A204.1 (cell line): ENCODE measurements around the gene TSHZ2.

Source experiments
- FAIRE-seq: peaks from 2 replicates; lab custom pipeline; 2012; peaks lifted over from hg19 to GRCh38; lab: Jason Lieb, UNC

Gene TSHZ2

GRCh38 chr20:53170196-53170595 lies 198.0 kb downstream of the TSHZ2 start:
- FAIRE-seq: no peak

DNA sequence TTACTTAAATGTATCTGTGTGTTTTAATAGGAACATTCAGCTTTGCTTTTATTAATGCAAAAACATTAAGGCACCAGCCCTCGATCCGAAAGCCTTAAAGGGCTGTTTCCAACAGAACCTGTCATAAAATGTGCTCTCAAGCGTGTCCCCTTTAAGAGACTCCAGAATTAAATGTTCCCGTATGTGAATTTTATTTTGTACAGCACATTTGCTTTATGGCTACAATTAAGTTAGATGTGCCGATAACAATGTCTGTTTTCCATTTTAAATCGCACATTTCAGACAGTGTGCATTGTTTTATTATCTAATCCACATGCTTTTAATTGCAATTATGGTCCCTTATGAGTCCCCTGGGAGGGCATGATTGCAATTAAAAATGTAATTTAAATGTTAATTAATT lies 198.9 kb downstream of the TSHZ2 start:
- FAIRE-seq: no peak

GRCh38 chr20:53174454-53174853 lies 202.3 kb downstream of the TSHZ2 start:
- FAIRE-seq: no peak

DNA sequence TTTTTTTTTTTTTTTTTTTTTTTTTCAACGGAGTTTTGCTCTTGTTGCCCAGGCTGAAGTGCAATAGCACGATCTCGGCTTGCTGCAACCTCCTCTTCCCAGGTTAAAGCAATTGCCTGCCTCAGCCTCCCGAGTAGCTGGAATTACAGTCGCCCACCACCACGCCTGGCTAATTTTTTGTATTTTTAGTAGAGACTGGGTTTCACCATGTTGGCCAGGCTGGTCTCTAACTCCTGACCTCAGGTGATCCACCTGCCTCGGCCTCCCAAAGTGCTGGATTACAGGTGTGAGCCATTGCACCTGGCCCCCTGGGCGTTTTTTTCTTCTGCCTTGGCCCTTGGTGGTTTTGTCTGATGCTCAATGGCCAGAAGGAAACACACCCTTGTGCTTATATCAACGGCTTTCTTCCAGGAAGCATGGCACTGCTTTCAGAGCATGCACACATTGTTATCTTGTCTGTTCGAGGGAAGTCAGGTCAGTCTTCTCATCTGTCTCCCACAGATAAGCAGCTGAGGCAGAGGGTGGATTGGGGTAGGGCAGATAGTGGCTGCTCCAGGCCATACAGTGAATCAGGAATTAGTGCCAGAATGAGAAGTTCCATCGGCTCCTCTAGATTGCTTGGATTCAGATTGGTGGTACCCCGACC lies 203.1 kb downstream of the TSHZ2 start:
- no peak for FAIRE-seq

DNA sequence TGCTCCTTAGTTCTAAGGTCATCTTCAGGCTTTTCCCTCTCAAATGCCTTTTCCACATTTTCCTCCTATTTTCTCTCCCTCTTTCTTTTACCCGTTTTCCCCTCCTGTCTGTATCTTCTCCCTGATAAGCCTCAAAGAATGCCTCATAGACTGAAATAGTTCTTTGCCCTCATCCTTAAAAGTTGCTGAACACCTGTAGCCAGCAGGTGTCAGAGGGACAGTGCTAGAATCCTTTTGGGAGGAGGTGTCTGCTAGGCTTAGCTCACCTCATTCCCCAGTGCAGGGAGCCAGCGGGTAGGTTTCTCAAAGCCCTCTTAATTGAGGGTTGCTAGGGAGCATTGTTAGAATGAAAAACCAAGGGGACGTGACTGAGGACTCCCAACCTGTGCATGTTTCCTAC lies 204.0 kb downstream of the TSHZ2 start:
- FAIRE-seq: no peak

DNA sequence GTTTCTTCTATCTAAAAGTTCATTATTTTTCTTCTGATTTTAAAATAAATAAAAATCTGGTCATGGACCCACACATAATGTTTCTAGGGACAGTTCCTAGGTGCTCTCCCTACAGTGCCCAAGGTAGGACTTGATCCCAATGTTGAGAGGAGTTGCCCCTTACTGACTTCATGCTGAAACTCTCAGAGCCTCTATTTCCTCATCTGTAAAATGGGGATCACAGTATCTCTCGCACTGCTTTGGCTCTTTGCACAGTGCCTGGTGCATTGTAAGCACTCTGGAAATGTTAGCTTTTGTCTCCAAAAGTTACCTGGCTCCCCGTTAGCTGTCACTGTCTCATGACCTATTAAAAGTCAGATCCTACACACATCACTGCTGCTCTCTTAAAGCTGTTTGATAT lies 205.5 kb downstream of the TSHZ2 start:
- FAIRE-seq: no peak

DNA sequence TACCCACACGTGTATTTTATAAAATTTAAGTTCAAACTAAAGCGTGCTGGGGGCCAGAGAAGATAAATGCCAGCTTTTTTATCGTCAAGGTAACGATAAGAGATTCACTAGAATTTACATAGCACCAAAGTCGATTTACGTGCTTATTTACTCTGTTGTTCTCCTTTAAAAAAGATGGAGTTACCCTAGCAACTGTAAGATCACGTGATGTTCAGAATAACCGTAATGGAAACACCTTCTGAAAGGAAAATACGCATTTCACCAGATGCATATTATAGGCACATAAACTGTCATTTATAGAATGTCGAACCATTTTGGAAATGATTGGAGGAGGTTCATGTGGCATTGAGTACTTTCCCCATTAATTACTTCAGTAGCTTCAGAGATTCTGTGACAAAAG lies 207.6 kb downstream of the TSHZ2 start:
- FAIRE-seq: no peak

GRCh38 chr20:53180928-53181362 lies 208.8 kb downstream of the TSHZ2 start:
- no peak for FAIRE-seq

DNA sequence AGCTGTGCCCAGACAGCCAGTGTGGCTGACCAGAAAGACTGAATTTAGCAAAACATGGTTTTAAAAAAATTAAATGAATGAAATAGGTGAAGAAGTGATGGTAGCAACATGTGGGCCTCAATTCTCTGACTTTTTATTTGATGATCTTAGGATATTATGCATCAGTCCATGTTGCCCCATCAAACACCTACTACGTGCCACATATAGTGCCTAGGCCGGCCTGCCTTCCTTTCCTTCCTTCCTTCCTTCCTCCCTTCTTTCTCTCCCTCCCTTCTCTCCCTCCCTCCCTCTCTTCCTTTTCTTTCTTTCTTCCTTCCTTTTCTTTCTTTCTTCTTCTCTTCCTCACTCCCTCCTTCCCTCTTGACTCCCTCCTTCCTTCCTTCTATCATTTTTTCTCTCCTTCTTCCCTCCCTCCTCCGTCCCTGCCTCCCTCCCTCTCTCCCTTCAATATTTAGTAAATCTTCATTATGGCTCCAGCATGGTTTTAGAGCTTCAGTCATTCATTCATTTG lies 209.8 kb downstream of the TSHZ2 start:
- no peak for FAIRE-seq

GRCh38 chr20:53183181-53183580 lies 211.0 kb downstream of the TSHZ2 start:
- FAIRE-seq: no peak

DNA sequence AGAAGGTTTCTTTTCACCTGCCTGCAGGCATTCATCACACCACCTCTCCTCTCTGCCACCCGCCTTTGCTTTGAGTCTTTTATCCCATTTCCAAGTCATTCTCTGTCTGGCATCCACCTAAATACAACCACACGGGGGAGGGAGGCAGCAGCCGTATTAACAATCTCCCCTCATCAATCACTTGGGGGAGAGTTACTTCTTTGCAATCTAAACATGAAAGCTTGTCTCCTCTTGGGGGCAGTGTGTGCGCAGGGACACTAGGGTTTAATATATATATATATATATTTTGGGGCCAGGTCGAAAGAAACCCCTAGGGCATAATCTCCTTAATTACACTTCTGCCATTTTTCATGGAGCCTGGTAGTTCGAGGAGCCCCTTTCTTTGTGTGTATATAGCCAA lies 214.5 kb downstream of the TSHZ2 start:
- no peak for FAIRE-seq

DNA sequence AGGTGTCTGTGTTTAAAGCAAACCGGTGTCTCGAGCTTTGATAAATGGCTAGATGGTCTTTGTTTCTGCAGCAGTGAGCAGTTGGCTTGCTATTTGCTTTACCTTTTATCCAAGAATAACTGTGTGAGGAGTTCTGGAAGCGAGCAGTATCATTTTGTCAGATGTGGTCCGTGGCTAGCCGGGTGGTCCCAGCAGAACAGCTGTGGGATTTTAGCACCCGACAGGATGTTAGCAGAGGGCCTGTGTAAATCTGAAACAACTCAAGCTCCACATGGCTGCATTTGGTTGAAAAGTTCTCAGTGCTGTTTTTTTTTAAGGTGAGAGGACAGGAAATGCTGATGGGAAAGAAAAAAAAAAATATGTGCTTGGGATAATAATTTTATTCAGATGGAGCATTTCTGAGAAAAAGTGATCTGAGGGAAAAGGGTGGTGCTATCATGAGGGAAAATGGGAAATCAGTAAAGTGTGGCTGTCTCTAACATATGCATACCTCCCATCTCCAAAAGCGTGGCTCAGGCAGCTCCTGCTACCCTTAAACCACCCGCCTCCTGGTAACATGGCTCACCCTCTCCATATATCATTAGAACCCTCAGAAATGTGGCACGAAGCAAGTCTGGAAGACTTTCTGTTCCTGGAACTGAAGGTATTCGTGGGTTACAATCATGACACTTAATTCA lies 215.4 kb downstream of the TSHZ2 start:
- FAIRE-seq: no peak

DNA sequence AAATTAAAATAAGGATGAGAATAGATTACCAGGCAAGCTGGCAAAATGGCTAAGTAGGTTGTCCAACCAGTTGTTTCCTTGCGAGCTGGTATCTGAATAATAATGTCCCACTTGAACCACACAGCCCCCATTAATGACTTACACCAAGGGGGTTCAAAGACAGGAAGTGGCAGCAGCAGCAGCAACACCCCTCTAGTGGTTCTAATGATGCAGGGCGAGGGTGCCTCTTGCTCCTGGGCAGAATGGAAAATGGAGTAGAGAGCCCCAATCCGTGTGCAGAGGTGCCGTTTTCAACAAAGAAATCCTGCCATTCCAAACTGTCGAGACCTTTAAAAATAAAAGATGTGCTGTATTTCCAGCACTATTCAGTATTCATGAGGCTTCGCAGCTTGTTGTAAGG lies 218.1 kb downstream of the TSHZ2 start:
- FAIRE-seq: no peak

DNA sequence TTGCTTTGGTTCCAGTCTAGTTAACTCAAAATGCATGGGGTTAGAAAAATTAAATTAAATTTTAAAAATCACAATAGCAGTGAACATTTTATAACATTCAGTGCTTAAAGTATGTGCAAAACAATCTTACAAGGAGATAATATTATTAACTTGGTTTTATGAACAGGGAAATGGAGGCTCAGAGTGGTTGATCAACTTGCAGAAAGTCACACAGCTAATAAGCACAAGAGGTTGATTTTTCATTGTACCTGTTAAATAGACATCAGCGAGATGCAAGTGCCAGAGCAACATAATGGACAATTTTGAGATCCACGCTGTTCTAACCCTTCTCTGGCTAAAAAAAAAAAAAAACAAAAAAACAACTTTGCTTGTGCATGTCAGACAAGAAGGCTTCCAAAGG lies 219.8 kb downstream of the TSHZ2 start:
- no peak for FAIRE-seq

DNA sequence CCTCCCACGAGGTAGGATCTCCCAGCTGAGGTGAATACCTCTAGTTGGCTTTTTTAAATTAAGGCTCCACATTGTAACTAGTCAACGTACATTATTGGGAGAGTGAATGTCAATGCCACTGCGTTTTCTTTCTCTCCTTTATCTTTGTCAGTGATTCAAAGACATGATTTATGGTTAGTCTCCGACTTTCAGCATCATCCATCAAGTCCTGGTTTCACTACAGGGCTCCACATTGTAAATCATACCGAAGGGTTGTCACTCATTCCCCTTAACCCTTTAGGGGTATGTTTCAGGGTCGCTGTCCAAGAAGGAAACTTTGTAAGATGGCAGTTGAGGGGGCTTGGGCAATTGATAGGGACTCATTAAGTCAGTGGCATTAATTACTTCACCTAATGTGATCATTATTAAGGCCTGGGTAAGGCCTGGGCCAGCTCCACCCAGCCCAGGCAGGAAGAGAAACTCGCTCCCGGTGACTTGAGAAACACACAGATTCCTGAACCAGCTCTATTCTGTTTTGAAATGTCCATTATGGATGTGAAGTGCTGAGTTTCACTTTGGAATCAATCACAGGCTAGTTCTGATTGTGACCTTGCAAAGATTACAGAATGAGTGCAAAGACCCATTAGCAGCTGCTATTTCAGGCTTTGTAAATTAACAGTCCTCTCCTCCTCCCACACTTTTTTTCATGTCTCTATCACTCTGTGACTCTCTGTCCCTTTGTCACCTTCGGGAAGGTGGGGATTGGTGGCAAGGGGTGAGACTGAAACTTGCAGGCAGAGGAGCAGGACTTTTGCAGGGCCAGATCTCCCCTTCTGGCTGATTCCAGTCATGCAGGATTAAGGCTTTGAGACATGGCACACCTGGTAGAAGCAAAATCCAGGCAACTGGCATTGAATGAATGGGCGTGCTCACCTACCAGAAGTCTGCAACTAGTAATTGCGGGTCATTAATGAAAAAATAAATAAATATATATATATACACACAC lies 222.4 kb downstream of the TSHZ2 start:
- FAIRE-seq: no peak

DNA sequence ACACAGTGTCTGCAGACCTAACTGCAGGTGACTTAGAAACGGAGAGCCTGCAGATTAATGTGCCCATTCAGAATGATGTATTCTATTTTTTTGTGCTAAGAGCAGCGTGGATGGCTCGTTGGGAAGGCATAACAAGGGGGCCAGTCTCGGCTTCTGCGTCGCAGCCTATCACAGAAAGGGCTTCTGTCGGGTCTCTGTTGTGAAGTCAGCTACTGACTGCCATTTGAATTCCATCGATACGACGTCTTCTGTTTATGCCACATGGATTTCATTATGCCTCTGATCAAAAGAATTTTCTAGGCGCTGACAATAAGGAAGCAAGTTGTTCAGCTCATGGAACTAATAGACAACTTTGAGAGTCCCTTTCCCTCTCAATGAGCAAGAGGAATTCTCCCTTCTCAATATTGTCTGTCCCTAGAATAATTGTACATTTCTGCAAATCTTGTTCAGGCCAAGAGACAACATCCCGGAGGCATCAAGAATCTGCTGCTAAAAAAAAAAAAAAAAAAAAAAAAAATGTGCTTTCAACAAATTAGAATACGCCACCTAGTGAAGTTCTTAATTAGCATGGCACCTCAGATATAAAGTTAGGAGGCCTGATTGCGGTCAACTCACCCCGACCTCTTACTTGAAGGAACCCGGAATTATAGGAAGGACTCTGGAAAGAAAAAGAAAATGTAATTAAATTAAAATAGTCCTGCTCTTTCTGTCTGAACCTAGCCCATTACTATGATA lies 223.9 kb downstream of the TSHZ2 start:
- FAIRE-seq: no peak

GRCh38 chr20:53201588-53201987 lies 229.4 kb downstream of the TSHZ2 start:
- no peak for FAIRE-seq

DNA sequence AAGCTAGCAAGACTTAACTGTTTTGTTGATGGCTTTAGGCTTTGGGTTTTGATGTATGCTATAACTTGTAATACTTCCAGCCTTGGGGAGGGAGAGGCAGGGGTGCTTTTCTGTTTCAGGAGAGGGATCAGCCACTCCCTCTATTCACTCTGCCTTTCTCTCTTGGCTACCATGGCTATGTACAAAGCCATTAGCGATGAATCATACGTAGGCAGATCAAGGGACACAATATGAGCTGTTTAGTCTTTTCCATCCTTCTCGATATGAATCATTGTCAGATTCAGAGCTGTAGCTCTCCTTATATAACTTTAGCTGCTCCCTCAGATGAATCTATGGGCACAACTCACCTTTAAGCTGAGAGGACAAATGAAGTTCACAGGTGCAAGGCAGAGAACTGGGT lies 230.6 kb downstream of the TSHZ2 start:
- FAIRE-seq: no peak

DNA sequence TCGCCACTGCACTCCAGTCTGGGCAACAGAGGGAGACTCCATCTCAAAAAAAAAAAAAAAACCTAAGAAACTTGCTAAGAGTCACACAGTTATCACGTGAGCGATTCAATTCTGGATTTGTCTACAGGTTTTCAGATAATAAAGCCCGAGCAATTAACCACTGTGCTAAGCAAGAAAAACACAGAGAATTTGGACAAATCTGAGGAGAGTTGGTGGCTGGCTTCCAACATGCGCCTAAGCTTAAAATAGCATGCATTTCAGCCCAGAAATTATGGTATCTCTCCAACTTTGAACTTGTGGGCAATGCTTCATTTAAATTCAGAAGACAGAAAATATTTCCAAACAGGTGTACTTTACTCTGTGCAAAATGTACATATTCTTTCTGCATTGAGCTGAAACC lies 232.9 kb downstream of the TSHZ2 start:
- no peak for FAIRE-seq

- FAIRE-seq: no peak
These were observed 236.1 kb downstream of the TSHZ2 start for GRCh38 chr20:53208110-53208832.

- FAIRE-seq: no peak
These were observed 237.9 kb downstream of the TSHZ2 start for GRCh38 chr20:53210041-53210440.
